AG09319 (cell line): Measurements from ENCODE around the gene CXADR.

Source experiments
- DNase-seq: peaks from one replicate; pipeline ENCODE4 v3.0.0-alpha.2; 2010; ENCODE audit warnings: low read depth; ENCODE audit errors: extremely low read depth
- TF ChIP-seq, protein P1 (sequence below): IDR thresholded peaks from 2 replicates; pipeline ENCODE4 v1.5.1; 2011; ENCODE audit warnings: low read depth, mild to moderate bottlenecking, inconsistent platforms, low read length, moderate library complexity

Gene CXADR

GRCh38 chr21:17580319-17580718, 67.5 kb downstream of the CXADR start:
- no peak for DNase-seq
- TF ChIP-seq, protein P1, sequence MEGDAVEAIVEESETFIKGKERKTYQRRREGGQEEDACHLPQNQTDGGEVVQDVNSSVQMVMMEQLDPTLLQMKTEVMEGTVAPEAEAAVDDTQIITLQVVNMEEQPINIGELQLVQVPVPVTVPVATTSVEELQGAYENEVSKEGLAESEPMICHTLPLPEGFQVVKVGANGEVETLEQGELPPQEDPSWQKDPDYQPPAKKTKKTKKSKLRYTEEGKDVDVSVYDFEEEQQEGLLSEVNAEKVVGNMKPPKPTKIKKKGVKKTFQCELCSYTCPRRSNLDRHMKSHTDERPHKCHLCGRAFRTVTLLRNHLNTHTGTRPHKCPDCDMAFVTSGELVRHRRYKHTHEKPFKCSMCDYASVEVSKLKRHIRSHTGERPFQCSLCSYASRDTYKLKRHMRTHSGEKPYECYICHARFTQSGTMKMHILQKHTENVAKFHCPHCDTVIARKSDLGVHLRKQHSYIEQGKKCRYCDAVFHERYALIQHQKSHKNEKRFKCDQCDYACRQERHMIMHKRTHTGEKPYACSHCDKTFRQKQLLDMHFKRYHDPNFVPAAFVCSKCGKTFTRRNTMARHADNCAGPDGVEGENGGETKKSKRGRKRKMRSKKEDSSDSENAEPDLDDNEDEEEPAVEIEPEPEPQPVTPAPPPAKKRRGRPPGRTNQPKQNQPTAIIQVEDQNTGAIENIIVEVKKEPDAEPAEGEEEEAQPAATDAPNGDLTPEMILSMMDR: no peak

- TF ChIP-seq, protein P1: no peak
- DNase-seq: no peak
These were observed 71.1 kb downstream of the CXADR start for GRCh38 chr21:17583898-17584297.

GRCh38 chr21:17585875-17586450, 73.1 kb downstream of the CXADR start:
- peak; percentile 20 for DNase-seq

DNA sequence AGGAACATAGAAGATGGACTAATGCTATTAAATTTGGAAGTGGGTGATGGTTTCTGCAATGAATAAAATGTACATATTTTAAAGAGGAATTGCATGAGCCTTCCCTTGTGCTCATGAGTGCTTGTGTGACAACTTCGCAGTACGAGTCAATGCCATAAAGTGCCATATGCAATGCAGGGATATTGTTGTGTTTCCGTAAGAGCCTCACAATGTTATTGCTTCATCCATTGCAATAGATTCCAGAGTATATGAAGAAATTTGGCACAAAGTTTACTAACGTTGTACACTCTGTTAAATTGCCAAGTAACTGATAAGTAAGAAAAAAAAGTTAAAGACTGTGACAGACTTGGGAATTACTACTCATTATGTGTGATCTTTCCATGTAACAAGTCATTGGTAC, 77.6 kb downstream of the CXADR start:
- DNase-seq: no peak
- TF ChIP-seq, protein P1: no peak

More at GRCh38 chr21:17585875-17586450, 73.1 kb downstream of the CXADR start:
- TF ChIP-seq, protein P1: peak; percentile 54

DNA sequence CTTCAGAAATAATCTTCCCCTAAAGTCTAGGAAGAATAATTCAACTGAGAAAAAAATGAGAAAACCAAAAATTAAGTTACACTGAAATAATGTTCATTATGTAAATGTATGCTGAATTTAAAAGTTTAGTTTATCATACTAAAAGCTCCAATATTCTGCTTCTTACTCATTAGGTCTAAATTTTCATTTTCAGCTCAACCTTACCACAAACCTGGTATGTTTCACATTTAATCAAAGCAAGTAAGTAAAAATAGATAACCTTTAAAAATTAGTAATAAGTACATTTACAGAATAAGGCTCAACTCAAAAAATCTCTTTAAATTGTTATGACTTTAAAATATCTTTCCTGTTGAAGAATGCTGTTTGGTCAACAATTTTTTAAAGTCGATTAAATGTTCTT, 84.8 kb downstream of the CXADR start:
- DNase-seq: no peak
- TF ChIP-seq, protein P1: no peak

GRCh38 chr21:17598437-17598836, 85.6 kb downstream of the CXADR start:
- TF ChIP-seq, protein P1: no peak
- no peak for DNase-seq

- DNase-seq: no peak
- TF ChIP-seq, protein P1: no peak
These were observed 90.0 kb downstream of the CXADR start for GRCh38 chr21:17602874-17603273.
